KBM-7 (cell line): ENCODE data around the gene TOP2B.

Experiments used
- DNase-seq: peaks from one replicate; pipeline ENCODE4 v3.0.0-alpha.2; 2015
- in situ Hi-C: fragments of 300-500 bp; cut with MboI; formaldehyde crosslinking; loops from 2 replicates; pipeline ENCODE4 v1.14.3; 2020; ENCODE audit warnings: low sequenced_read_pairs, low pct_unique_long_range_greater_than_20kb, mixed read lengths

Gene TOP2B

DNA sequence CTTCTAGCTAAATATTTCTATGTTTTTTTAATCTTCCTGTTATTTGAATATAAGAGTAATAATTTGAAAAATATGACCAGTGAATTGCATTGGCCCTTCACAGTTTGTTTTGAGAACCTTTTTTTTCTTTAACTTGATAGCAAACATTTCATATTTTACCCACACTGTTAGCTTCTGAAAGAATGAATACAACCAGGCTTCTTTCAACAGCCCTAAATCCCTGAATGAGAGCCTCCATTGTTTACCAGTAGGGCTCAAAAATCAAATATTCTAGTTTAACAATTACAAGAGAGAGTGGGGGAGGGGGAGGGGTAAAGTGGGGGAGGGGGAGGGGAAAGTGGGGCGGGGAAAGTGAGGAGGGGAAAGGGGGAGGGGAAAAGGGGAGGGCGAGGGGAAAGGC, 14.5 kb upstream of the TOP2B start:
- in situ Hi-C loops = no loop called here
- no peak for DNase-seq

DNA sequence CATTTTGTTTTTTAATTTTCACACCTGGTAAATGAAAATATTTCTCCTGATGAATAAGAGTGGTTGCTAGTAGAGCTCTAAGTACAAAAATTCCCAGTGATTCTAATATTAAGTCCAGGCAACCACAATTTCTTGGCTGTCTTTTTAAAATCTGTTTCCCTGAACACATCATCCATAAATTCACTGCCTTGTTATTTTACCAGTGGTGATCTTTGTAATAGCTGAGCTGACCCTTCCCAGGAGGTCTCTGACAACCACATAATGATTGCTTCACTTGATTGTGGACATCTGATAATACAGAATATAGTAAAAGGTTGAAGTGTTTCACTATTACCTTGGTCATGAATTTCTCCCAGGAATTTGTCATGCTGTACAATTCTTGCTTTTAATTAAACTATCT, 13.9 kb upstream of the TOP2B start:
- DNase-seq = no peak
- in situ Hi-C loops = no loop called here

DNA sequence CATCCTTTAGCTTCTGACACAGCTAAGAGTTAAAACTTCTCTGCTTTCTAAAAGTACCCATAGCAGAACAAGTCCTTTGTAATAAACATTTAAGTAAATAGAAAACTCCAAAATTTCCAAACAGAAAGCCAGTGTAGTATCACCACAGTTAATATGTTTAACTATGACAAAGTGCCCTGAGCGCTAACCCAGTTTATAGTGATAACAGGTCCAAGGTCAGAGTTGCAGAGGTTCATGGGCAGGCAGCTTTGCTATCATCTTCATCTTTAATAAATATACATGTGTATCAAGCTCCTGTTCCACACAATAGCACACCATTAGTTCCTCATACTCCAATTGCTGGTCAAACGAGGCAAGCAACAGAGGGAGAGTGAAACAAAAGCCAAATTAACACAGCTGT, 12.4 kb upstream of the TOP2B start:
- in situ Hi-C loops = no loop called here
- DNase-seq = no peak

- in situ Hi-C loops = no loop called here
- no peak for DNase-seq
These were observed 10.0 kb upstream of the TOP2B start for GRCh38 chr3:25674670-25675069.

- in situ Hi-C loops = no loop called here
- no peak for DNase-seq
These were observed 9.1 kb upstream of the TOP2B start for GRCh38 chr3:25673738-25674298.

DNA sequence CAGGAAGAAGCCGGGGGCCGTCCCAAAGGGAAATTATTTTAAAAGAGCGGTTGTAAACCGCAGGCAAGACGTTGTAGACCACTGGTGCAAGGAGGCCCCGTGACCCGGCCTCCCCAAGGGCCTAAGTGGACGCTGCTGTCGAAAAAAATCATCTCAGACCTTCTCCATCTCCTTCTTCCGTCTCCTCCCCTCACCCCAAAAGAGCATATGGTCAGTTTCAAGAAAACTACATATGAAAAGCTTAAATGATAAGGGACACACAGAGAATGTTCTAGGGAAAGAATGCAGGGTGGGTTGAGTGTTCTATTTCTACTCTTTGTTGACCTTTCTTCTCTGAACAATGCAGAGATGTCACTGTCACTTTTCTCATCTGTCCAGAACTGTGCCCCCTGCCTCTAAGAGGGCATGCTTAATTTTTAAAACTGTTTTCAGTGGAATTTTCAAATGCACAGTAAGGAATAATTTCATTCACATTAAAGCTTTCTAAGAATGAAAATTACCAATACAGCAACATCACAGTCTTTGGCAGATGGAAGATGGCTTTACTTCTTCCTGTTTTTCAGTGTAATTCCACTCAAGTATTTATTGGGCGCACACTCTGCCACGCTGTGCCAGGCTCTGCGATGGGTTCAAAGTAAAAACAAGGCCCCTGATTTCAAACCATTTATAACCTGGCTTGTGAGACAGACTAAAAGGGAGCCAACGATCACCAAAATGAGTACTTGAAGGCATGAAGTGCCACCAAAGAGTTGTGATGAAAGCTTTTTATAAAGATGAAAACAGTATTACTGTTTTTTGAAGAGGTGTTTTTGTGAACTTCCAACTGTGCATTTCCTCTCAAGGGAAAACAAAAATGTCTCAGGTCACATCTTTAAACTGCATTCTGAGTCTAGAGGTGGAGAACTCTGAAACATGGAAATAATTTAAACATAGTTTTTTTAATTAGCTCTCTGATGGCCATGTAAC, 891 bp upstream of the TOP2B start:
- peak; percentile 58 for DNase-seq
- in situ Hi-C loops = no loop called here

- in situ Hi-C loops = no loop called here
These were observed 567 bp downstream of the TOP2B start for GRCh38 chr3:25663869-25664811.

GRCh38 chr3:25663347-25663868, 1.3 kb downstream of the TOP2B start:
- in situ Hi-C loops = no loop called here
- DNase-seq = peak; percentile 73

More at GRCh38 chr3:25663869-25664811, 567 bp downstream of the TOP2B start:
- DNase-seq = no peak

- no peak for DNase-seq
- in situ Hi-C loops = no loop called here
These were observed 1.9 kb downstream of the TOP2B start for GRCh38 chr3:25662736-25663320.

DNA sequence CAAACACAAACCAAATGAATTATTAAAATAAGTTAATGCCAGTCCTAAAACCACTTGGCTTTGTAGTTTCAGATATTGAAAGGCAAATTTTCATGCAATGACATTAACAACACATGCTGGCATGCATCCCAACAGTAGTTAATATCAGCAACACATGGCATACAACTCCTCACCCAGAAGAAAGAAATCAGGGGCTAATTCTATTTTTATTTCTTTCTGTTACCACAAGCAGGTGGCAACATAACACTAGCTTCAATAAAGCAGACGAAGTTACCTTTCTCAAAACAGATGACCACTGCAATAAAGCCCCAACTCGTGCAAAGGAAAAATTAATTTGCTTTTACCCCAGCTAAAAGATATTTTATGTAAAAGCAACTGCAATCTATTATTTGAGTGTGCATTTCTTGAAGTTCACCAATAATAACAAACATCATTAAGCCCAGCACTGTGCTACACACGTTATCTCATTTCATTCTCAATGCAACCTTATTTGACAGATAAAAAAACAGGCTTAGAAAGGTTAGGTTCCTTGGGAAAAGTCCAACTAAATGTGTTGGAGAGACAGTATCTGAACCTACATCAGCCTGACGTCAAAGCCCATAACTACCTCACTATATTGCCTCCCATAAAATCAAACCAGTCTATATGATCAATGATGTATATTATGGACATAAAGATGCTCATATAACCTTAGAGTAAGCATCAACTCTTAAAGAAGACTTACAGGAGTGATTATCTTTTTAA, 2.8 kb downstream of the TOP2B start:
- in situ Hi-C loops = no loop called here
- DNase-seq = no peak

DNA sequence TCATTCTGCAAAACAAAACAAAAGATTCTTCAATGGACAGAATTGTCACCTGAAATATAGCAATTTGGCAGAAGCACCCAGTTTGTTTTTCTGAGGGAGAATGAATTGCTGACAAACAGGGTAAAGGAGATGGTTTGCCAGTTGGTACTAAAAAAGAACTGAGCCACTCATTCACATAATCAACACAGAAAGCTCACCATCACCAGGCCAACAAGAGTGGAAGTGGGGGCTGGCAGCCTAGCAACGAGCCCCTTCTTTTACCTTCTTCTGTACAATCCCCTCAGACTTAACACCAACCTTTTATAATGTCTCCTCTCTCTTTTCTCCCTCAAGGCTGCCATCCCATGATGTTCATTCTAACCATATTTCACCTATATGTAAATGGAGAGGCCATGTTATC, 5.9 kb downstream of the TOP2B start:
- no peak for DNase-seq
- in situ Hi-C loops = no loop called here

- DNase-seq = no peak
- in situ Hi-C loops = no loop called here
These were observed 7.4 kb downstream of the TOP2B start for GRCh38 chr3:25657293-25657692.

DNA sequence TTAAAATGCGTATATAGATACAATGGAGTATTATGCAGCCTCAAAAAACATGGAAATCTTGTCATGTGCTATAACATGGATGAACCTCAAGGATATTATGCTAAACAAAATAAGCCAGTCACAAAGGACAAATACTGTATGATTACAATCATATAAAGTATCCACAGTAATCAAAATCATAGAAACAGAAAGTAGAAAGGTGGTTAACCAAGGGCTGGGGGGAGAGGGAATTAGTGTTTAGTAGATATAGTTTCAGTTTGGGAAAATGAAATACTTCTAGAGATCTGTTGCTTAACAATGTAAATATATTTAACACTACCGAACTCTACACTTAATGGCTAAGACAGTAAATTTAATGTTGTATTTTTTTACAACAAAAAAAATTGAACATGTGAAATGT, 9.0 kb downstream of the TOP2B start:
- in situ Hi-C loops = no loop called here
- DNase-seq = no peak

DNA sequence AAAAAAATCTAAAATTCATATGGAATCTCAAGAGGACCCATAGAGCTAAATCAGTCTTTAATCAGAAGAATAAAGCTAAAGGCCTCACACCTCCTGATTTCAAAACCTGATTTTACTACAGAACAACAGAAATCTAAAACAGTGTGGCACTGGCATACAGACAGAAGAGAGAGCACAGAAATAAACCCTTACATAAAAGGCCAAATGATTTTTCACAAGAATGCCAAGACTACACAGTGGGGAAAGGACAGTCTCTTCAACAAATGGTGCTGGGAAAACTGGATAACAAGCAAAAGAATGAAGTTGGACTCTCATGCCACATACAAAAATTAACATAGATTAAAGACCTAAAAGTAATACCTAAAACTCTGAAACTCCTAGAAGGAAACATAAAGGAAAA, 10.1 kb downstream of the TOP2B start:
- no peak for DNase-seq
- in situ Hi-C loops = no loop called here

- in situ Hi-C loops = no loop called here
- DNase-seq = no peak
These were observed 11.4 kb downstream of the TOP2B start for GRCh38 chr3:25653322-25653721.

DNA sequence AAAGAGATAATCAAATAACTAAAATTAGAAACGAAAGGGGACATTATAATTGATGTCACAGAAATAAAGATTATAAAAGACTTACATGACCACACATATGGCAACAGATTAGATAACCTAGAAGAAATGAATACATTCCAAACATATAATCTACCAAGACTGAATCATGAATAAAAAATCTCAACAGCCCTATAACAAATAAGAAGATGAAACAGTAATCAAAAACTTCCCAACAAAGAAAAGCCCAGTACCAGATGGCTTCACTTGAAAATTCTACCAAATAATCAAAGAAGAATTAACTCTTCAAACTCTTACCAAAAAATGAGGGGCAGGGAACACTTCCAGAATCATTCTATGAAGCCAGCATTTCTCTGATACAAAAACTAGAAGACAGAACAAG, 11.8 kb downstream of the TOP2B start:
- no peak for DNase-seq
- in situ Hi-C loops = no loop called here

GRCh38 chr3:25648925-25649830, 15.5 kb downstream of the TOP2B start:
- DNase-seq = no peak
- in situ Hi-C loops = no loop called here
